Spleen (tissue), 7 donors: ENCODE results near the gene TANC1.

Experiments used
- POLR2A ChIP-seq, 3 donors: fragments of 450-650 bp; IDR thresholded peaks; one replicate each; pipeline ENCODE4 v1.5.1; 2017; ENCODE audit warnings: antibody characterized with exemption in 3 of 3, mild to moderate bottlenecking in 1 of 3
- TF ChIP-seq, protein P1 (sequence below), 11 experiments: fragments of 200-600 bp in 7 of 11; fragments of 450-650 bp in 4 of 11; sonication (generic) in 4 of 11; IDR thresholded peaks in 8 of 11; conservative IDR thresholded peaks in 3 of 11; 1 replicate in 7 of 11; 2 replicates in 4 of 11; pipeline versions ENCODE4 v1.4.0 to v1.8.0; 2016 to 2021; ENCODE audit warnings: antibody characterized with exemption in 11 of 11, inconsistent platforms in 4 of 11, mild to moderate bottlenecking in 1 of 11
- donor health status: DM: no; HTN: no; CAD: no; lungs with moderate emphysema.
- donor health status: DM: no; HTN: no; CAD: no.
- donor health status: DM: no; HTN: no; CAD: no.

DNA sequence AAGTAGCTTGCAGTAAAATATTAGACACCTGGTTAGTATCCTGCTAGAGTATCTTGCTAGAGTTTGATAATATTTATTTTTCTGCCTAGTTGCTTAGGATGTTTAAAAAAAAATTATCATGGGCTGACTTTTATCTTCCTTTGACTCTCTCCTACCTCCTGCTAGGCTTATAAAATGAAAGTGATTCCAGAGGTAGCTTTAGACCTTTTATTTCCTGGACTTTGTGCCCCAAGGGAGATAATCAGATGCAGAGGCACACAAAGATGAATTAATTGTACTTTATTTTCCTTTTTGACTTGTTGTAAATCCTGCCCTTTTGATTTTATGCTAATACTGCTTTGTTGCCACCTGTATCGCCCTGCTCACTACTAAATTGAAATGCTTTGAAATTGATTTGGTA lies 187.4 kb downstream of the TANC1 start:
- TF ChIP-seq POLR2A (IDR thresholded peaks at IDR 0.05): no peak
- TF ChIP-seq, protein P1, sequence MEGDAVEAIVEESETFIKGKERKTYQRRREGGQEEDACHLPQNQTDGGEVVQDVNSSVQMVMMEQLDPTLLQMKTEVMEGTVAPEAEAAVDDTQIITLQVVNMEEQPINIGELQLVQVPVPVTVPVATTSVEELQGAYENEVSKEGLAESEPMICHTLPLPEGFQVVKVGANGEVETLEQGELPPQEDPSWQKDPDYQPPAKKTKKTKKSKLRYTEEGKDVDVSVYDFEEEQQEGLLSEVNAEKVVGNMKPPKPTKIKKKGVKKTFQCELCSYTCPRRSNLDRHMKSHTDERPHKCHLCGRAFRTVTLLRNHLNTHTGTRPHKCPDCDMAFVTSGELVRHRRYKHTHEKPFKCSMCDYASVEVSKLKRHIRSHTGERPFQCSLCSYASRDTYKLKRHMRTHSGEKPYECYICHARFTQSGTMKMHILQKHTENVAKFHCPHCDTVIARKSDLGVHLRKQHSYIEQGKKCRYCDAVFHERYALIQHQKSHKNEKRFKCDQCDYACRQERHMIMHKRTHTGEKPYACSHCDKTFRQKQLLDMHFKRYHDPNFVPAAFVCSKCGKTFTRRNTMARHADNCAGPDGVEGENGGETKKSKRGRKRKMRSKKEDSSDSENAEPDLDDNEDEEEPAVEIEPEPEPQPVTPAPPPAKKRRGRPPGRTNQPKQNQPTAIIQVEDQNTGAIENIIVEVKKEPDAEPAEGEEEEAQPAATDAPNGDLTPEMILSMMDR (IDR thresholded peaks at IDR 0.05 in 8 of 11, conservative IDR thresholded peaks at IDR 0.05 in 3 of 11): no peak
